Stimulated activated naive B cell treated with anti-CD40 and anti-IgM and Interleukin-4, amounts not matched to agents 10 μg/mL and 1 μg/mL and 100 μg/mL, for 72 hours (primary cell): Measurements from ENCODE around the gene ATRN.
"Not testable (repeated sequence)": the region's sequence is repeated elsewhere in the genome, so short reads cannot be mapped to it uniquely, and the experiment has no call there.

ENCODE experiments used
- ATAC-seq, 2 donors: fragments of 150-1000 bp; cut with Tn5 transposase; replicated peaks; 2 replicates each; pipeline ENCODE4 v1.10.0; 2021; ENCODE audit warnings: moderate library complexity in 1 of 2
- DNase-seq: peaks from one replicate; pipeline ENCODE4 v3.0.0; 2021
- H3K27ac Mint-ChIP-seq: one replicate; pipeline ENCODE4 v1.8.0; 2022; ENCODE audit warnings: mild to moderate bottlenecking, mixed read lengths
- H3K27me3 Mint-ChIP-seq, 2 donors: one replicate each; pipeline ENCODE4 v1.8.0; 2022; ENCODE audit warnings: mixed read lengths in 2 of 2
- H3K36me3 Mint-ChIP-seq, 2 donors: one replicate each; pipeline ENCODE4 v1.8.0; 2022; ENCODE audit warnings: mixed read lengths in 2 of 2, mild to moderate bottlenecking in 1 of 2
- H3K4me1 Mint-ChIP-seq, 2 donors: one replicate each; pipeline ENCODE4 v1.8.0; 2022; ENCODE audit warnings: mixed read lengths in 2 of 2, mild to moderate bottlenecking in 1 of 2
- H3K4me3 Mint-ChIP-seq, 2 donors: one replicate each; pipeline ENCODE4 v1.8.0; 2022; ENCODE audit warnings: mild to moderate bottlenecking in 2 of 2, mixed read lengths in 2 of 2, moderate library complexity in 1 of 2
- H3K9me3 Mint-ChIP-seq, 2 donors: one replicate each; pipeline ENCODE4 v1.8.0; 2022; ENCODE audit warnings: mixed read lengths in 2 of 2, mild to moderate bottlenecking in 1 of 2

Gene ATRN

GRCh38 chr20:3514012-3514642 lies 43.3 kb downstream of the ATRN start:
- ATAC-seq (no peak), DNase-seq (no peak)
- no peak overlapping the region for H3K4me3 Mint-ChIP-seq
- no peak overlapping the region for H3K27ac Mint-ChIP-seq
- peaks cover 4% of the 10 kb centered on the region in 2 donors for H3K36me3 Mint-ChIP-seq
- peaks cover 0 to 1% of the 10 kb centered on the region in 2 donors for H3K4me1 Mint-ChIP-seq
- H3K27me3 Mint-ChIP-seq = no peaks in the 10 kb centered on the region
- no peaks in the 10 kb centered on the region for H3K9me3 Mint-ChIP-seq

- no peak for DNase-seq
- H3K9me3 Mint-ChIP-seq = peaks cover 5 to 12% of the 10 kb centered on the region in 2 donors
- no peak for ATAC-seq
- no peak overlapping the region for H3K4me3 Mint-ChIP-seq
- H3K36me3 Mint-ChIP-seq = peaks cover 13 to 18% of the 10 kb centered on the region in 2 donors
- H3K4me1 Mint-ChIP-seq = peaks cover 0 to 2% of the 10 kb centered on the region in 2 donors
- H3K27me3 Mint-ChIP-seq = no peaks in the 10 kb centered on the region
- H3K27ac Mint-ChIP-seq = no peak overlapping the region
Observed at GRCh38 chr20:3515379-3516170, 44.8 kb downstream of the ATRN start.

- H3K36me3 Mint-ChIP-seq = peaks cover 26 to 42% of the 10 kb centered on the region in 2 donors
Observed at GRCh38 chr20:3521852-3522740, 51.3 kb downstream of the ATRN start.

GRCh38 chr20:3524696-3525095 lies 53.9 kb downstream of the ATRN start:
- H3K27ac Mint-ChIP-seq, H3K4me1 Mint-ChIP-seq, H3K4me3 Mint-ChIP-seq, DNase-seq, H3K27me3 Mint-ChIP-seq, ATAC-seq: not testable (repeated sequence)
- Mint-ChIP-seq H3K36me3 (peaks cover 24 to 37% of the 10 kb centered on the region in 2 donors), H3K9me3 (peaks cover 26 to 39% of the 10 kb centered on the region in 2 donors)

More at GRCh38 chr20:3521852-3522740, 51.3 kb downstream of the ATRN start:
- Mint-ChIP-seq H3K4me1 (peaks cover 0 to 2% of the 10 kb centered on the region in 2 donors), H3K9me3 (peaks cover 27 to 43% of the 10 kb centered on the region in 2 donors), H3K4me3 (no peak overlapping the region), H3K27ac (peak overlapping the region; percentile 47), H3K27me3 (no peaks in the 10 kb centered on the region)
- DNase-seq = no peak
- no peak for ATAC-seq

GRCh38 chr20:3532089-3532615 lies 61.3 kb downstream of the ATRN start:
- Mint-ChIP-seq H3K27ac (no peak overlapping the region), H3K4me1 (no peaks in the 10 kb centered on the region)
- ATAC-seq = no peak

GRCh38 chr20:3537733-3538132 lies 66.9 kb downstream of the ATRN start:
- peaks cover 20 to 21% of the 10 kb centered on the region in 2 donors for H3K36me3 Mint-ChIP-seq
- H3K27me3 Mint-ChIP-seq, H3K27ac Mint-ChIP-seq: not testable (repeated sequence)

More at GRCh38 chr20:3532089-3532615, 61.3 kb downstream of the ATRN start:
- peaks cover 0 to 2% of the 10 kb centered on the region in 2 donors for H3K36me3 Mint-ChIP-seq
- DNase-seq = no peak
- H3K27me3 Mint-ChIP-seq = no peaks in the 10 kb centered on the region
- H3K4me3 Mint-ChIP-seq = no peak overlapping the region
- H3K9me3 Mint-ChIP-seq = peaks cover 0 to under 1% of the 10 kb centered on the region in 2 donors

GRCh38 chr20:3539311-3540107 lies 68.7 kb downstream of the ATRN start:
- Mint-ChIP-seq H3K4me1 (peaks cover 0 to 9% of the 10 kb centered on the region in 2 donors), H3K36me3 (peaks cover 29 to 30% of the 10 kb centered on the region in 2 donors), H3K27ac (no peak overlapping the region), H3K4me3 (no peak overlapping the region), H3K9me3 (no peaks in the 10 kb centered on the region), H3K27me3 (no peaks in the 10 kb centered on the region)
- ATAC-seq = no peak
- no peak for DNase-seq

More at GRCh38 chr20:3537733-3538132, 66.9 kb downstream of the ATRN start:
- not testable (repeated sequence) for H3K4me1 Mint-ChIP-seq, H3K4me3 Mint-ChIP-seq, ATAC-seq, H3K9me3 Mint-ChIP-seq, DNase-seq

GRCh38 chr20:3541887-3542721 lies 71.3 kb downstream of the ATRN start:
- no peak overlapping the region for H3K4me3 Mint-ChIP-seq
- H3K36me3 Mint-ChIP-seq = peaks cover 32 to 37% of the 10 kb centered on the region in 2 donors
- no peak overlapping the region for H3K27ac Mint-ChIP-seq
- DNase-seq = no peak
- ATAC-seq = no peak
- no peaks in the 10 kb centered on the region for H3K9me3 Mint-ChIP-seq
- H3K27me3 Mint-ChIP-seq = no peaks in the 10 kb centered on the region
- H3K4me1 Mint-ChIP-seq = peaks cover 0 to 9% of the 10 kb centered on the region in 2 donors

GRCh38 chr20:3543901-3544507 lies 73.2 kb downstream of the ATRN start:
- Mint-ChIP-seq H3K4me3 (no peak overlapping the region), H3K27ac (no peak overlapping the region), H3K4me1 (peaks cover 0 to 8% of the 10 kb centered on the region in 2 donors), H3K27me3 (no peaks in the 10 kb centered on the region), H3K9me3 (no peaks in the 10 kb centered on the region), H3K36me3 (peaks cover 30 to 38% of the 10 kb centered on the region in 2 donors)
- DNase-seq (no peak), ATAC-seq (no peak)

- Mint-ChIP-seq H3K9me3 (no peaks in the 10 kb centered on the region), H3K4me3 (no peak overlapping the region), H3K4me1 (no peaks in the 10 kb centered on the region), H3K36me3 (peaks cover 23 to 38% of the 10 kb centered on the region in 2 donors), H3K27ac (no peak overlapping the region), H3K27me3 (no peaks in the 10 kb centered on the region)
- ATAC-seq (no peak), DNase-seq (no peak)
Observed at GRCh38 chr20:3545401-3545925, 74.6 kb downstream of the ATRN start.

- Mint-ChIP-seq H3K27me3 (no peaks in the 10 kb centered on the region), H3K4me3 (no peak overlapping the region), H3K36me3 (peaks cover 29 to 48% of the 10 kb centered on the region in 2 donors), H3K4me1 (peaks cover 0 to 2% of the 10 kb centered on the region in 2 donors), H3K27ac (no peak overlapping the region), H3K9me3 (no peaks in the 10 kb centered on the region)
- ATAC-seq (no peak), DNase-seq (no peak)
Observed at GRCh38 chr20:3547906-3548305, 77.1 kb downstream of the ATRN start.

GRCh38 chr20:3550837-3551236 lies 80.0 kb downstream of the ATRN start:
- peaks cover 26 to 57% of the 10 kb centered on the region in 2 donors for H3K36me3 Mint-ChIP-seq
- H3K27ac Mint-ChIP-seq = no peak overlapping the region
- peaks cover 0 to 2% of the 10 kb centered on the region in 2 donors for H3K4me1 Mint-ChIP-seq
- no peaks in the 10 kb centered on the region for H3K9me3 Mint-ChIP-seq
- no peaks in the 10 kb centered on the region for H3K27me3 Mint-ChIP-seq
- ATAC-seq (no peak), DNase-seq (no peak)
- H3K4me3 Mint-ChIP-seq = no peak overlapping the region
